Activated T-cell treated with anti-CD3 and anti-CD28 coated beads, Interleukin-2, amount 50 U/mL, for 4 hours (primary cell): ENCODE results near the gene PFKFB3. TPM values are rescaled to one million over a fixed set of nuclear protein-coding genes. Genes with fewer than 3 reads are reported as not detected.

Experiments used
- ATAC-seq, 2 donors: fragments of 200-7000 bp; cut with Tn5 transposase; one replicate each; pipeline ENCODE4 v1.10.0; 2021
- DNase-seq: peaks from one replicate; pipeline ENCODE4 v3.0.0-alpha.2; 2020
- H3K27me3 Mint-ChIP-seq: one replicate; pipeline ENCODE4 v1.8.0; 2021; ENCODE audit warnings: low read depth, mixed read lengths
- H3K36me3 Mint-ChIP-seq: one replicate; pipeline ENCODE4 v1.8.0; 2022; ENCODE audit warnings: mixed read lengths; ENCODE audit not compliant: insufficient read depth
- H3K4me1 Mint-ChIP-seq: one replicate; pipeline ENCODE4 v1.8.0; 2021; ENCODE audit warnings: low read depth, mixed read lengths
- H3K4me3 Mint-ChIP-seq: one replicate; pipeline ENCODE4 v1.8.0; 2021; ENCODE audit warnings: mild to moderate bottlenecking, moderate library complexity, mixed read lengths
- H3K9me3 Mint-ChIP-seq: one replicate; pipeline ENCODE4 v1.8.0; 2021; ENCODE audit warnings: mixed read lengths
- total RNA-seq, 3 donors: library from RNA; stranded (reverse); gene quantifications; one replicate each; pipeline ENCODE4 v1.2.1, GENCODE V29; 2021

PFKFB3 gene
- total RNA-seq, 3 donors from 2014 or later: 60.5 to 77.0 (median 68.8) TPM

- ATAC-seq: no peak
- Mint-ChIP-seq H3K4me1 (peaks cover 31% of the 10 kb centered on the region), H3K36me3 (peaks cover 3% of the 10 kb centered on the region), H3K4me3 (no peak overlapping the region), H3K9me3 (no peaks in the 10 kb centered on the region), H3K27me3 (no peaks in the 10 kb centered on the region)
- no peak for DNase-seq
Measured at GRCh38 chr10:6301488-6302075, 98.8 kb downstream of the PFKFB3 start.

Other genes starting within 250 kb of the PFKFB3 start
- 10 to 100 TPM; 41.5 to 42.4 (median 41.9) TPM for gene IL15RA, start 225.4 kb upstream of the PFKFB3 start, total RNA-seq
- gene IL2RA, start 140.6 kb upstream of the PFKFB3 start, total RNA-seq: 100 to 1,000 TPM; 639 to 698 (median 653) TPM
- gene RBM17, start 113.9 kb upstream of the PFKFB3 start, total RNA-seq: 100 to 1,000 TPM; 231 to 261 (median 237) TPM